HEK293 (cell line): Measurements from ENCODE around the gene PATE1.
A peak's percentile ranks its signal among the peaks of the same experiment; 100 is the strongest.
"Not testable (repeated sequence)": the region's sequence is repeated elsewhere in the genome, so short reads cannot be mapped to it uniquely, and the experiment has no call there.

Experiments used
- CTCF ChIA-PET: fragments of 350-600 bp; formaldehyde crosslinking; extraction: SDS; loops from one replicate; lab custom pipeline; 2021; ENCODE audit warnings: antibody characterized with exemption; lab: Yijun Ruan, JAX
- POLR2A ChIA-PET: fragments of 300-600 bp; formaldehyde crosslinking; extraction: SDS; loops from one replicate; lab custom pipeline; 2020; ENCODE audit warnings: antibody characterized with exemption, inconsistent platforms; lab: Yijun Ruan, JAX
- H3K27ac ChIP-seq: fragments of 200-500 bp; sonication (Bioruptor generic); 2 replicates; pipeline ENCODE4 v1.5.1; 2014; ENCODE audit warnings: low read depth, low read length, control low read depth, inconsistent platforms; ENCODE audit errors: extremely low read depth
- H3K36me3 ChIP-seq, 2 experiments: fragments of 200-500 bp in 1 of 2; sonication (Bioruptor generic) in 1 of 2; 1 replicate in 1 of 2; 2 replicates in 1 of 2; pipeline ENCODE4 v1.5.1; 2014 to 2017; ENCODE audit warnings: inconsistent platforms in 2 of 2, low read length in 2 of 2; ENCODE audit not compliant: control insufficient read depth in 2 of 2, insufficient read depth in 1 of 2
- H3K4me1 ChIP-seq: fragments of 200-500 bp; sonication (Bioruptor generic); 2 replicates; pipeline ENCODE4 v1.5.1; 2014; ENCODE audit warnings: mild to moderate bottlenecking, low read length, inconsistent platforms; ENCODE audit not compliant: control insufficient read depth, insufficient read depth
- H3K4me3 ChIP-seq: 2 replicates; pipeline ENCODE4 v1.5.1; 2011; ENCODE audit warnings: low read depth, mild to moderate bottlenecking, control low read depth, low read length, moderate library complexity
- H3K9me3 ChIP-seq: fragments of 200-500 bp; sonication (Bioruptor generic); 2 replicates; pipeline ENCODE4 v1.5.1; 2014; ENCODE audit warnings: low read depth, low read length, inconsistent platforms; ENCODE audit not compliant: control insufficient read depth, insufficient read depth
- ZBTB11 ChIP-seq: fragments of 450-650 bp; formaldehyde crosslinking; conservative IDR thresholded peaks from 2 replicates; pipeline ENCODE4 v1.5.1; 2016; ENCODE audit warnings: low read depth, missing biosample characterization, missing genetic modification characterization
- ZBTB48 ChIP-seq: fragments of 450-650 bp; formaldehyde crosslinking; IDR thresholded peaks from 2 replicates; pipeline ENCODE4 v1.5.1; 2016; ENCODE audit warnings: missing biosample characterization, missing genetic modification characterization
- ZIC2 ChIP-seq: fragments of 450-650 bp; formaldehyde crosslinking; IDR thresholded peaks from 2 replicates; pipeline ENCODE4 v1.5.1; 2016; ENCODE audit warnings: missing biosample characterization, missing genetic modification characterization
- ZNF112 ChIP-seq: fragments of 450-650 bp; formaldehyde crosslinking; IDR thresholded peaks from 2 replicates; pipeline ENCODE4 v1.5.0; 2017; ENCODE audit warnings: missing biosample characterization, missing genetic modification characterization
- ZNF280D ChIP-seq: fragments of 450-650 bp; formaldehyde crosslinking; IDR thresholded peaks from 2 replicates; pipeline ENCODE4 v1.5.1; 2016; ENCODE audit warnings: missing biosample characterization, missing genetic modification characterization
- ZNF362 ChIP-seq: fragments of 450-650 bp; formaldehyde crosslinking; IDR thresholded peaks from 2 replicates; pipeline ENCODE4 v1.5.1; 2016; ENCODE audit warnings: missing biosample characterization, missing genetic modification characterization
- ZNF37A ChIP-seq: fragments of 450-650 bp; IDR thresholded peaks from 2 replicates; pipeline ENCODE4 v1.5.1; 2018; ENCODE audit warnings: missing biosample characterization, missing genetic modification characterization
- ZNF48 ChIP-seq: fragments of 450-650 bp; formaldehyde crosslinking; IDR thresholded peaks from 2 replicates; pipeline ENCODE4 v1.5.1; 2016; ENCODE audit warnings: missing biosample characterization, missing genetic modification characterization
- ZNF530 ChIP-seq: fragments of 450-650 bp; formaldehyde crosslinking; IDR thresholded peaks from 2 replicates; pipeline ENCODE4 v1.5.1; 2016; ENCODE audit warnings: low read depth, missing biosample characterization, missing genetic modification characterization
- ZNF621 ChIP-seq: fragments of 450-650 bp; formaldehyde crosslinking; IDR thresholded peaks from 2 replicates; pipeline ENCODE4 v1.5.1; 2017; ENCODE audit warnings: missing biosample characterization, missing genetic modification characterization
- ZNF837 ChIP-seq: fragments of 450-650 bp; formaldehyde crosslinking; IDR thresholded peaks from 2 replicates; pipeline ENCODE4 v1.5.1; 2016; ENCODE audit warnings: missing biosample characterization, missing genetic modification characterization

Gene PATE1

GRCh38 chr11:125745979-125746378 lies at the start of gene PATE1:
TSS of gene PATE1 (plus strand) at chr11:125746279. CDS start at chr11:125746305, 26 bp downstream.
- ChIA-PET POLR2A (no interaction called here), CTCF (interaction anchor here (0.7 kb wide), 1 partner anchor 21 kb away, joined by 3 read pairs; no protein-coding TSS in a partner anchor)
- Histone ChIP-seq H3K4me3 (no peak within 1 kb of the TSS), H3K9me3 (no peaks in the 10 kb centered on the region), H3K36me3 (no peaks in the 10 kb centered on the region), H3K27ac (no peak within 1 kb of the TSS), H3K4me1 (no peaks in the 10 kb centered on the region)
- no peak for TF ChIP-seq ZNF621 (tag by site-specific recombination)
- TF ChIP-seq ZNF530 (tag by site-specific recombination) = no peak
- TF ChIP-seq ZNF837 (tag by site-specific recombination) = no peak
- TF ChIP-seq ZNF112 = no peak
- TF ChIP-seq ZNF37A (tag by site-specific recombination) = no peak
- TF ChIP-seq ZNF362 (tag by site-specific recombination) = no peak

- Histone ChIP-seq H3K27ac (no peak overlapping the region), H3K9me3 (no peaks in the 10 kb centered on the region), H3K4me3 (no peak overlapping the region), H3K36me3 (no peaks in the 10 kb centered on the region), H3K4me1 (no peaks in the 10 kb centered on the region)
- ChIA-PET POLR2A (no interaction called here), CTCF (no interaction called here)
- TF ChIP-seq ZBTB48 (tag by site-specific recombination) = no peak
- no peak for TF ChIP-seq ZBTB11 (tag by site-specific recombination)
Observed at GRCh38 chr11:125701018-125701610, 45.0 kb upstream of the PATE1 start.

- Histone ChIP-seq H3K36me3 (no peaks in the 10 kb centered on the region), H3K4me3 (no peak overlapping the region), H3K9me3 (no peaks in the 10 kb centered on the region), H3K4me1 (no peaks in the 10 kb centered on the region), H3K27ac (no peak overlapping the region)
- TF ChIP-seq ZIC2 (tag by site-specific recombination) = peak; percentile 85
- TF ChIP-seq ZNF48 = no peak
- no peak for TF ChIP-seq ZNF621 (tag by site-specific recombination)
- no peak for TF ChIP-seq ZNF280D (tag by site-specific recombination)
- ChIA-PET POLR2A (no interaction called here), CTCF (no interaction called here)
Observed at GRCh38 chr11:125701858-125702621, 44.0 kb upstream of the PATE1 start.

GRCh38 chr11:125704686-125705085 lies 41.4 kb upstream of the PATE1 start:
- H3K36me3 ChIP-seq, H3K9me3 ChIP-seq, CTCF ChIA-PET, H3K4me1 ChIP-seq, H3K4me3 ChIP-seq, POLR2A ChIA-PET, H3K27ac ChIP-seq: not testable (repeated sequence)
